Gastroesophageal sphincter (tissue), 3 donors: Measurements from ENCODE around the gene ZMIZ1.

Experiments used
- CTCF ChIP-seq, 4 experiments: fragments of 200-600 bp in 2 of 4; fragments of 450-650 bp in 2 of 4; sonication (generic) in 1 of 4; IDR thresholded peaks; one replicate each; pipeline ENCODE4 v1.5.1; 2017 to 2019; ENCODE audit warnings: antibody characterized with exemption in 4 of 4, mild to moderate bottlenecking in 2 of 4, moderate library complexity in 2 of 4
- EP300 ChIP-seq: sonication (generic); formaldehyde crosslinking; IDR thresholded peaks from one replicate; pipeline ENCODE4 v1.6.1; 2017; ENCODE audit warnings: antibody characterized with exemption, mild to moderate bottlenecking
- POLR2A ChIP-seq, 2 donors: fragments of 450-650 bp; IDR thresholded peaks; one replicate each; pipeline ENCODE4 v1.6.1; 2017; ENCODE audit warnings: antibody characterized with exemption in 2 of 2, mild to moderate bottlenecking in 2 of 2, moderate library complexity in 1 of 2
- POLR2AphosphoS5 ChIP-seq: sonication (generic); formaldehyde crosslinking; IDR thresholded peaks from one replicate; pipeline ENCODE4 v1.6.1; 2017; ENCODE audit warnings: antibody characterized with exemption

- TF ChIP-seq CTCF (IDR thresholded peaks at IDR 0.05) (no peak), POLR2A (IDR thresholded peaks at IDR 0.05) (no peak), POLR2AphosphoS5 (no peak), EP300 (no peak)
Measured at GRCh38 chr10:79208251-79208983, 139.7 kb downstream of the ZMIZ1 start.
